ENCODE results near the gene ITGB4. TPM values are rescaled to one million over a fixed set of nuclear protein-coding genes. Genes with fewer than 3 reads are reported as not detected.

ITGB4 gene
- total and polyA plus RNA-seq, 9 of the 15 experiments (the other 6 are each of a cell fraction or from before 2014, with no cell fraction given): 0.05 to 2.8 (median 0.76) TPM; not detected in 3

- TF ChIP-seq ZBTB11 (CRISPR knock-in tag; IDR thresholded peaks at IDR 0.05): no peak
- TF ChIP-seq BCOR (IDR thresholded peaks at IDR 0.05): peak; percentile 95
- 0 out of 2 replicates have a peak, but pooled peaks have one; percentile 52 for TF ChIP-seq CBX1 (IDR thresholded peaks at IDR 0.05; ENCODE audit: low read depth)
- no peak for TF ChIP-seq MECOM (CRISPR knock-in tag; IDR thresholded peaks at IDR 0.05)
- no peak for TF ChIP-seq MEF2A (IDR thresholded peaks at IDR 0.05; ENCODE audit: control insufficient read depth, low read depth, low read length)
- no peak for TF ChIP-seq ZNF431 (CRISPR knock-in tag; IDR thresholded peaks at IDR 0.05)
- TF ChIP-seq, protein P1, sequence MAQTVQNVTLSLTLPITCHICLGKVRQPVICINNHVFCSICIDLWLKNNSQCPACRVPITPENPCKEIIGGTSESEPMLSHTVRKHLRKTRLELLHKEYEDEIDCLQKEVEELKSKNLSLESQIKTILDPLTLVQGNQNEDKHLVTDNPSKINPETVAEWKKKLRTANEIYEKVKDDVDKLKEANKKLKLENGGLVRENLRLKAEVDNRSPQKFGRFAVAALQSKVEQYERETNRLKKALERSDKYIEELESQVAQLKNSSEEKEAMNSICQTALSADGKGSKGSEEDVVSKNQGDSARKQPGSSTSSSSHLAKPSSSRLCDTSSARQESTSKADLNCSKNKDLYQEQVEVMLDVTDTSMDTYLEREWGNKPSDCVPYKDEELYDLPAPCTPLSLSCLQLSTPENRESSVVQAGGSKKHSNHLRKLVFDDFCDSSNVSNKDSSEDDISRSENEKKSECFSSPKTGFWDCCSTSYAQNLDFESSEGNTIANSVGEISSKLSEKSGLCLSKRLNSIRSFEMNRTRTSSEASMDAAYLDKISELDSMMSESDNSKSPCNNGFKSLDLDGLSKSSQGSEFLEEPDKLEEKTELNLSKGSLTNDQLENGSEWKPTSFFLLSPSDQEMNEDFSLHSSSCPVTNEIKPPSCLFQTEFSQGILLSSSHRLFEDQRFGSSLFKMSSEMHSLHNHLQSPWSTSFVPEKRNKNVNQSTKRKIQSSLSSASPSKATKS (CRISPR knock-in tag; IDR thresholded peaks at IDR 0.05): no peak
- no peak for TF ChIP-seq BRD4 (IDR thresholded peaks at IDR 0.05)
- TF ChIP-seq NR2C2 (CRISPR knock-in tag; IDR thresholded peaks at IDR 0.05): no peak
- no peak for TF ChIP-seq NR2C2 (tag; IDR thresholded peaks at IDR 0.05)
- no peak for TF ChIP-seq ATF3 (IDR thresholded peaks at IDR 0.05)
- TF ChIP-seq ATF3 (CRISPR knock-in tag; conservative IDR thresholded peaks at IDR 0.05): no peak
- TF ChIP-seq POLR3G (IDR thresholded peaks at IDR 0.05; ENCODE audit: extremely low read depth, insufficient read length, insufficient replicate concordance): no peak
- no peak for TF ChIP-seq KLF16 (IDR thresholded peaks at IDR 0.05)
- TF ChIP-seq TBL1XR1 (IDR thresholded peaks at IDR 0.05; ENCODE audit: low read length in 2 of 2): no peak
- no peak for TF ChIP-seq ZNF174 (CRISPR knock-in tag; IDR thresholded peaks at IDR 0.05)
- no peak for TF ChIP-seq ZBTB8A (IDR thresholded peaks at IDR 0.05; ENCODE audit: partially characterized antibody)
- TF ChIP-seq NR2C1 (IDR thresholded peaks at IDR 0.05): no peak
- TF ChIP-seq NR2C1 (tag; IDR thresholded peaks at IDR 0.05): no peak
- TF ChIP-seq ZC3H4 (CRISPR knock-in tag; IDR thresholded peaks at IDR 0.05; ENCODE audit: borderline replicate concordance): no peak
- no peak for TF ChIP-seq MAFG (tag; conservative IDR thresholded peaks at IDR 0.05)
- TF ChIP-seq ARHGAP35 (IDR thresholded peaks at IDR 0.05; ENCODE audit: partially characterized antibody): no peak
Measured at GRCh38 chr17:75752802-75753513, 31.7 kb downstream of the ITGB4 start (continued).

All from K562 (cell line).